ENCODE results near the gene RNASE13.

GRCh38 chr14:21071225-21072030 lies 36.8 kb upstream of the RNASE13 start:
- peak in 1 of 6 experiments; percentile 9 for TF ChIP-seq CTCF (IDR thresholded peaks at IDR 0.05)
- TF ChIP-seq POLR2A (IDR thresholded peaks at IDR 0.05) = no peak

Measured in Peyer's patch (tissue), 4 donors.